Activated B cell treated with CpG ODN at 0.5 μM for 24 hours (primary cell): Measurements from ENCODE around the gene SERPINE3. TPM values are rescaled to one million over a fixed set of nuclear protein-coding genes. Genes with fewer than 3 reads are reported as not detected.

ENCODE experiments used
- ATAC-seq: fragments of 200-7000 bp; cut with Tn5 transposase; one replicate; pipeline ENCODE4 v1.10.0; 2021; ENCODE audit warnings: low read depth, mild to moderate bottlenecking, moderate library complexity
- CTCF ChIA-PET: fragments of 350-600 bp; sonication (Branson Sonifier 250); formaldehyde crosslinking; loops from one replicate; lab custom pipeline; 2021; ENCODE audit warnings: antibody characterized with exemption; lab: Charles Lee
- POLR2A ChIA-PET: fragments of 350-600 bp; sonication (Branson Sonifier 250); formaldehyde crosslinking; loops from one replicate; lab custom pipeline; 2021; ENCODE audit warnings: antibody characterized with exemption; lab: Charles Lee
- DNase-seq: peaks from one replicate; pipeline ENCODE4 v3.0.0; 2022
- H3K27ac Mint-ChIP-seq: one replicate; pipeline ENCODE4 v1.8.0; 2020; ENCODE audit warnings: mixed read lengths
- H3K27me3 Mint-ChIP-seq: one replicate; pipeline ENCODE4 v1.8.0; 2021; ENCODE audit warnings: mixed read lengths
- H3K36me3 Mint-ChIP-seq: one replicate; pipeline ENCODE4 v1.8.0; 2021; ENCODE audit warnings: low read depth, mixed read lengths
- H3K4me1 Mint-ChIP-seq: one replicate; pipeline ENCODE4 v1.8.0; 2021; ENCODE audit warnings: mixed read lengths
- H3K4me3 Mint-ChIP-seq: one replicate; pipeline ENCODE4 v1.8.0; 2020; ENCODE audit warnings: mild to moderate bottlenecking, mixed read lengths
- H3K9me3 Mint-ChIP-seq: one replicate; pipeline ENCODE4 v1.8.0; 2020; ENCODE audit warnings: mixed read lengths
- intact Hi-C: fragments of 100-400 bp; cut with micrococcal nuclease; formaldehyde crosslinking; loops from one replicate; pipeline ENCODE4 v1.15.1; 2024
- total RNA-seq: library from RNA; stranded (reverse); gene quantifications from 2 replicates; pipeline ENCODE4 v1.2.3, GENCODE V29; 2022
- TF ChIP-seq, protein P1 (sequence below): fragments of 200-600 bp; IDR thresholded peaks from one replicate; pipeline ENCODE4 v1.8.0; 2022; ENCODE audit warnings: antibody characterized with exemption, mild to moderate bottlenecking

The SERPINE3 gene
- not detected in 2 replicates for total RNA-seq

DNA sequence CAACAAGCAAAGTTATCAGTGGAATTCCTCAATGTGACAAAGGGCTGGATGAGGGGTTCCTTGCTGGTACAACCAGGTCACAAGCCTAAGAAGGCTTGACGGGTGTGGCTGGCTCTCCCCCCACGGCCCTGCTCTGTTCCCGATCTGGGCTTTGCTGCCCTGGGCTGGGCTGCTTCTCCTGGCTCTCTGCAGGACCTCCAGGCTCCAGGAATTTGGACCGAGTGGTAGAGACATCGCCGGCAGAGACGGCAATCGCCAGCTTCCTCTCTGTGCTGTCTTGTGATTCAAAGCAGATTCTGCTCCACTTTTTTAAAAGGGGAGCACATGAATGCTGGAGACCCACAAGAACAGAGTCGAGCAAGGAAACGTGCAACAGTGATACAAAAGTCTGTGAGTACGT, at the start of gene SERPINE3:
TSS of gene SERPINE3 (plus strand) at position 338 of the 400 bp plus-strand sequence. CDS start 1,401 bp downstream, outside the sequence.
- Mint-ChIP-seq H3K27me3 (no peaks in the 10 kb centered on the region), H3K4me1 (no peaks in the 10 kb centered on the region), H3K9me3 (no peaks in the 10 kb centered on the region), H3K27ac (no peak within 1 kb of the TSS), H3K4me3 (no peak within 1 kb of the TSS), H3K36me3 (no peaks in the 10 kb centered on the region)
- ChIA-PET CTCF (no interaction called here), POLR2A (no interaction called here)
- TF ChIP-seq, protein P1, sequence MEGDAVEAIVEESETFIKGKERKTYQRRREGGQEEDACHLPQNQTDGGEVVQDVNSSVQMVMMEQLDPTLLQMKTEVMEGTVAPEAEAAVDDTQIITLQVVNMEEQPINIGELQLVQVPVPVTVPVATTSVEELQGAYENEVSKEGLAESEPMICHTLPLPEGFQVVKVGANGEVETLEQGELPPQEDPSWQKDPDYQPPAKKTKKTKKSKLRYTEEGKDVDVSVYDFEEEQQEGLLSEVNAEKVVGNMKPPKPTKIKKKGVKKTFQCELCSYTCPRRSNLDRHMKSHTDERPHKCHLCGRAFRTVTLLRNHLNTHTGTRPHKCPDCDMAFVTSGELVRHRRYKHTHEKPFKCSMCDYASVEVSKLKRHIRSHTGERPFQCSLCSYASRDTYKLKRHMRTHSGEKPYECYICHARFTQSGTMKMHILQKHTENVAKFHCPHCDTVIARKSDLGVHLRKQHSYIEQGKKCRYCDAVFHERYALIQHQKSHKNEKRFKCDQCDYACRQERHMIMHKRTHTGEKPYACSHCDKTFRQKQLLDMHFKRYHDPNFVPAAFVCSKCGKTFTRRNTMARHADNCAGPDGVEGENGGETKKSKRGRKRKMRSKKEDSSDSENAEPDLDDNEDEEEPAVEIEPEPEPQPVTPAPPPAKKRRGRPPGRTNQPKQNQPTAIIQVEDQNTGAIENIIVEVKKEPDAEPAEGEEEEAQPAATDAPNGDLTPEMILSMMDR, result no peak
- intact Hi-C loops, result no loop called here
- no peak for ATAC-seq
- DNase-seq, result no peak

DNA sequence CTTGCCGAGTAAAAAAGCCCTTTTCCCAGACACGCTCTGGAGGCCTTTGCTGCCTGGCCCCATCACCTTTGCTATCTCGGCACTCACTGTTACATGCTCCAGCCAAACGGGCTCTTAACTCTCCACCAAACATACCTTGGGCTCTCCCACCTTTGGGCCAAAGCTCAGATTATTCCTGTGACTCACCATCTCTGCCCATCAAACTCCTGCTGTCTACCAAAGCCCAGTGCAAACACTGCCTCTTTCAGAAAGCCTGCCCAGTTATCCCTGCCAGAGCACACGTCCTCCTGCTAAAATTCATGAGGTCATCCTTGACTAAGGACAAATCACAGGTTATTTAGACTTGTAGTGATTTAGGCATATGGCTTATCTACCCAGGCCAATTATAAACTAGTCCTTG, 48.1 kb upstream of the SERPINE3 start:
- CTCF ChIA-PET, result no interaction called here
- H3K9me3 Mint-ChIP-seq, result no peaks in the 10 kb centered on the region
- H3K4me1 Mint-ChIP-seq, result peaks cover under 1% of the 10 kb centered on the region
- no peaks in the 10 kb centered on the region for H3K36me3 Mint-ChIP-seq
- H3K27ac Mint-ChIP-seq, result no peak overlapping the region
- DNase-seq, result no peak
- intact Hi-C loops, result no loop called here
- no peak overlapping the region for H3K4me3 Mint-ChIP-seq
- TF ChIP-seq, protein P1, result no peak
- H3K27me3 Mint-ChIP-seq, result peaks cover 3% of the 10 kb centered on the region
- POLR2A ChIA-PET, result no interaction called here
- ATAC-seq, result no peak

DNA sequence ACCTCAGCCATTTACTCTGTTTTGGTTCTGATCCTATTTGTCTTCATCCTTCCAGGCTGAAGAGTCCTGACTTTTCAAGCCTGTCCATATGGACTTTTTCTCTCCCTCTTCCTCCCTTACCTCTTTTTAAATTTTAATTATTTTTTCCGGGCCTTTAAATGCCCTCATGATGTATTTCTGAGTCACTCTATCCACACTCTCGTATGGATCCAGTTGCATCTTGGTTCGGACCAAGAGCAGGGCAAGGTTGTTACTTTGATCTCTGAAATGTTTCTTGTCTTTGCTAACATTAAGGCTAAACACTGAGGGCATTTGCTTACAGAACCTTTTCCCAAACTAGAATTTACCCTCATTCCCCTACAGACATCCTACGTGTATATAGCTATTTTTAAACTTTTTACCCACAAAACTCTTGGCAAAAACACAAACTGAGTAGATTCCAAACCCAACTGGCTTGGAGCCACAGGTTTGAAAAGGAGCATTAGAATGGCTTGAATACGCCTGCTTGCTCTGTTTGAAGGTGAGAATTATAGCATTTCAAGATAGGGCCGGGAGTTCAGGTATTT, 47.4 kb upstream of the SERPINE3 start:
- TF ChIP-seq, protein P1, result no peak
- CTCF ChIA-PET, result interaction anchor here (1.1 kb wide), 1 partner anchor 9 kb away, joined by 3 read pairs; no protein-coding TSS in a partner anchor
- intact Hi-C loops, result no loop called here
- DNase-seq (no peak), ATAC-seq (no peak)
- Mint-ChIP-seq H3K4me1 (no peaks in the 10 kb centered on the region), H3K36me3 (no peaks in the 10 kb centered on the region), H3K9me3 (no peaks in the 10 kb centered on the region), H3K27me3 (no peaks in the 10 kb centered on the region), H3K4me3 (no peak overlapping the region), H3K27ac (no peak overlapping the region)
- POLR2A ChIA-PET, result no interaction called here

DNA sequence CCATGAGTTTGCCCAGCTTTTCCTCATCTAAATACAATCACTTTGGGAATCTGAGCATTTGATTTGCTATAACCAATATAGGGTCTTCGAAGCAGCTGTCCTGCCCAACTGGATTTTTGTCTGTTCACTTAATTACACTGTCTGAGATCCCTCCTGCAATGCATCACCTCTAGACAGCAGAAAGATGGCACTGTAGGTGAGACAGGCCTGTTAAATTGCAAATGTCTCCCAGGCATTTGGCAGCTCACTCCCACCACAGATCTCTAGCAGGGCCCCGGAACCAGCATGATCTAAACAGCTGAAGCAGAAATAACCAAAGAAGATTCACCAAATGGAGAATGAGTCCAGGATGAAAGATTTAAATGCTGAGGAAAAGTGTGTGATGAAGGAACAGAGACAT, 41.9 kb upstream of the SERPINE3 start:
- Mint-ChIP-seq H3K36me3 (no peaks in the 10 kb centered on the region), H3K27me3 (peaks cover 2% of the 10 kb centered on the region), H3K4me1 (no peaks in the 10 kb centered on the region), H3K27ac (no peak overlapping the region), H3K4me3 (no peak overlapping the region), H3K9me3 (no peaks in the 10 kb centered on the region)
- no peak for DNase-seq
- ATAC-seq, result no peak
- ChIA-PET CTCF (interaction anchor here (0.8 to 1.9 kb wide), 3 partner anchors 10 to 173 kb away, joined by 3 to 12 read pairs (median 4); no protein-coding TSS in a partner anchor), POLR2A (no interaction called here)
- TF ChIP-seq, protein P1, result no peak
- intact Hi-C loops, result no loop called here

DNA sequence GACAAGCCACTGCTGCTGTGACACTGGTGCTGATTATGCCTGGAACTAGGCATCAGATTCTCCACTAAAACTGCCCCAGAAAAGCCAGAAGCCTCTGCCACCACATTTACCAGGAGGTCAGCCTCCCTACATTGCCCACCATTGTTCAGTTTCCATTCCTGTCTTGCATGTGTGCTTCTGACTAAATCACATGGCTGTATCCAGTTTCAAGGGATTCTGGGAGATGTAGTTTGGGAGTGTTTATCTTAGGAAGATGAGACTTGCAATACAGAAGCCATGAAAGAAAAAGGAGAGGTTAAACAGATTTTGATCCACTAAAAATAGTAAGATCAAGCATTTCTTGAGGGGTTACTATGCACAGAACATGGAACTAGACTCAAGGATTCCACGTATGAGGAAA, 40.7 kb upstream of the SERPINE3 start:
- no peaks in the 10 kb centered on the region for H3K9me3 Mint-ChIP-seq
- H3K27ac Mint-ChIP-seq, result no peak overlapping the region
- no peaks in the 10 kb centered on the region for H3K4me1 Mint-ChIP-seq
- ChIA-PET CTCF (interaction anchor here (1.6 to 1.9 kb wide), 2 partner anchors 11 to 13 kb away, joined by 4 to 12 read pairs; no protein-coding TSS in a partner anchor), POLR2A (no interaction called here)
- intact Hi-C loops, result no loop called here
- TF ChIP-seq, protein P1, result no peak
- no peaks in the 10 kb centered on the region for H3K36me3 Mint-ChIP-seq
- DNase-seq (no peak), ATAC-seq (no peak)
- no peak overlapping the region for H3K4me3 Mint-ChIP-seq
- peaks cover 2% of the 10 kb centered on the region for H3K27me3 Mint-ChIP-seq
